ENCODE data around the gene TEKTIP1.
A peak's percentile ranks its signal among the peaks of the same experiment; 100 is the strongest.

TEKTIP1 gene

GRCh38 chr19:3521104-3521445 lies 17.9 kb upstream of the TEKTIP1 start:
- peak overlapping the region; percentile 70 for H2AK5ac ChIP-seq (ENCODE audit: low read depth, low read length)
- H3K14ac ChIP-seq (ENCODE audit: low read length): no peak overlapping the region
- peaks cover 26 to 85% of the 10 kb centered on the region in 2 donors for H3K36me3 ChIP-seq (replicated peaks in 1 of 2; ENCODE audit: control insufficient read depth in 2 of 2, insufficient read depth in 2 of 2, low read length in 2 of 2)
- H4K8ac ChIP-seq (ENCODE audit: low read depth, low read length): peak overlapping the region; percentile 43
- H2BK15ac ChIP-seq (ENCODE audit: low read length): no peak overlapping the region
- H4K91ac ChIP-seq (ENCODE audit: low read depth, low read length, poor library complexity): no peak overlapping the region
- no peak overlapping the region for H2BK120ac ChIP-seq (ENCODE audit: low read depth, low read length)
- H3K18ac ChIP-seq (ENCODE audit: low read length): no peak overlapping the region
- H3K4me1 ChIP-seq (ENCODE audit: control insufficient read depth in 2 of 2, insufficient read depth in 1 of 2, low read depth in 1 of 2, low read length in 2 of 2): no peaks in the 10 kb centered on the region
- H3K9ac ChIP-seq (ENCODE audit: low read depth, low read length, poor library complexity): no peak overlapping the region
- H3K4me2 ChIP-seq (ENCODE audit: insufficient read depth, low read length, poor library complexity, severe bottlenecking): no peak overlapping the region
- peaks cover 0 to 2% (median 0%) of the 10 kb centered on the region in 3 experiments for H3K27me3 ChIP-seq (ENCODE audit: control insufficient read depth in 3 of 3, insufficient read depth in 3 of 3, low read depth in 1 of 3, low read length in 3 of 3)
- peaks cover 44% of the 10 kb centered on the region for H3K79me1 ChIP-seq (ENCODE audit: low read depth, low read length)
- no peaks in the 10 kb centered on the region for H3K9me3 ChIP-seq (replicated peaks in 1 of 2; ENCODE audit: control insufficient read depth in 2 of 2, insufficient read depth in 1 of 2, low read depth in 1 of 2, low read length in 2 of 2)
- no peak overlapping the region for H3K4me3 ChIP-seq (ENCODE audit: low read length in 2 of 2)
- no peak overlapping the region for H3K4ac ChIP-seq (ENCODE audit: low read length)
- no peak overlapping the region for H2AFZ ChIP-seq (ENCODE audit: low read length)
- no CpG with 5 or more reads among the region's 7 CpGs for WGBS, 2 donors (ENCODE audit: extremely low coverage in 2 of 2, insufficient read length in 2 of 2, insufficient replicate concordance in 1 of 2)
- H3K23ac ChIP-seq (ENCODE audit: low read depth, low read length, poor library complexity): peak overlapping the region; percentile 96
- no peak overlapping the region for H3K27ac ChIP-seq (replicated peaks; ENCODE audit: low read length)
- H2BK12ac ChIP-seq (ENCODE audit: low read length): no peak overlapping the region
- DNase-seq (ENCODE audit: low spot score): no peak
- no peak overlapping the region for H2BK5ac ChIP-seq (ENCODE audit: low read length)

- Histone ChIP-seq H2AFZ (ENCODE audit: low read length) (no peak overlapping the region), H2BK5ac (ENCODE audit: low read length) (peak overlapping the region; percentile 60), H2AK5ac (ENCODE audit: low read depth, low read length) (no peak overlapping the region), H3K27ac (replicated peaks; ENCODE audit: low read length) (no peak overlapping the region), H3K27me3 (ENCODE audit: control insufficient read depth in 3 of 3, insufficient read depth in 3 of 3, low read depth in 1 of 3, low read length in 3 of 3) (peaks cover 0 to 2% (median 0%) of the 10 kb centered on the region in 3 experiments), H2BK12ac (ENCODE audit: low read length) (no peak overlapping the region), H3K4me3 (ENCODE audit: low read length in 2 of 2) (no peak overlapping the region), H3K4me2 (ENCODE audit: insufficient read depth, low read length, poor library complexity, severe bottlenecking) (no peak overlapping the region), H3K4ac (ENCODE audit: low read length) (no peak overlapping the region), H3K18ac (ENCODE audit: low read length) (no peak overlapping the region), H4K8ac (ENCODE audit: low read depth, low read length) (no peak overlapping the region), H2BK120ac (ENCODE audit: low read depth, low read length) (no peak overlapping the region), H3K14ac (ENCODE audit: low read length) (peak overlapping the region; percentile 71), H2BK15ac (ENCODE audit: low read length) (no peak overlapping the region), H3K36me3 (replicated peaks in 1 of 2; ENCODE audit: control insufficient read depth in 2 of 2, insufficient read depth in 2 of 2, low read length in 2 of 2) (peaks cover 36 to 91% of the 10 kb centered on the region in 2 donors), H3K79me1 (ENCODE audit: low read depth, low read length) (peaks cover 39% of the 10 kb centered on the region), H3K4me1 (ENCODE audit: control insufficient read depth in 2 of 2, insufficient read depth in 1 of 2, low read depth in 1 of 2, low read length in 2 of 2) (no peaks in the 10 kb centered on the region), H3K9me3 (replicated peaks in 1 of 2; ENCODE audit: control insufficient read depth in 2 of 2, insufficient read depth in 1 of 2, low read depth in 1 of 2, low read length in 2 of 2) (no peaks in the 10 kb centered on the region), H3K23ac (ENCODE audit: low read depth, low read length, poor library complexity) (peak overlapping the region; percentile 73), H4K91ac (ENCODE audit: low read depth, low read length, poor library complexity) (no peak overlapping the region), H3K9ac (ENCODE audit: low read depth, low read length, poor library complexity) (peak overlapping the region; percentile 60)
- WGBS, 2 donors (ENCODE audit: extremely low coverage in 2 of 2, insufficient read length in 2 of 2, insufficient replicate concordance in 1 of 2): no CpG with 5 or more reads among the region's 40 CpGs
- no peak for DNase-seq (ENCODE audit: low spot score)
These were observed 16.3 kb upstream of the TEKTIP1 start for GRCh38 chr19:3522421-3523360.

- no peak overlapping the region for H2BK15ac ChIP-seq (ENCODE audit: low read length)
- peaks cover 36 to 95% of the 10 kb centered on the region in 2 donors for H3K36me3 ChIP-seq (replicated peaks in 1 of 2; ENCODE audit: control insufficient read depth in 2 of 2, insufficient read depth in 2 of 2, low read length in 2 of 2)
- H2AFZ ChIP-seq (ENCODE audit: low read length): no peak overlapping the region
- peaks cover 0 to 2% (median 0%) of the 10 kb centered on the region in 3 experiments for H3K27me3 ChIP-seq (ENCODE audit: control insufficient read depth in 3 of 3, insufficient read depth in 3 of 3, low read depth in 1 of 3, low read length in 3 of 3)
- no peak overlapping the region for H3K4ac ChIP-seq (ENCODE audit: low read length)
- no peak overlapping the region for H3K9ac ChIP-seq (ENCODE audit: low read depth, low read length, poor library complexity)
- no CpG with 5 or more reads among the region's 21 CpGs for whole genome bisulfite sequencing, 2 donors (ENCODE audit: extremely low coverage in 2 of 2, insufficient read length in 2 of 2, insufficient replicate concordance in 1 of 2)
- H2AK5ac ChIP-seq (ENCODE audit: low read depth, low read length): no peak overlapping the region
- H3K4me3 ChIP-seq (ENCODE audit: low read length in 2 of 2): no peak overlapping the region
- no peak overlapping the region for H3K27ac ChIP-seq (replicated peaks; ENCODE audit: low read length)
- no peaks in the 10 kb centered on the region for H3K4me1 ChIP-seq (ENCODE audit: control insufficient read depth in 2 of 2, insufficient read depth in 1 of 2, low read depth in 1 of 2, low read length in 2 of 2)
- no peak overlapping the region for H4K91ac ChIP-seq (ENCODE audit: low read depth, low read length, poor library complexity)
- DNase-seq (ENCODE audit: low spot score): no peak
- H3K23ac ChIP-seq (ENCODE audit: low read depth, low read length, poor library complexity): peak overlapping the region; percentile 73
- no peak overlapping the region for H3K4me2 ChIP-seq (ENCODE audit: insufficient read depth, low read length, poor library complexity, severe bottlenecking)
- no peak overlapping the region for H3K18ac ChIP-seq (ENCODE audit: low read length)
- no peak overlapping the region for H4K8ac ChIP-seq (ENCODE audit: low read depth, low read length)
- H3K14ac ChIP-seq (ENCODE audit: low read length): no peak overlapping the region
- no peak overlapping the region for H2BK12ac ChIP-seq (ENCODE audit: low read length)
- peak overlapping the region; percentile 24 for H2BK5ac ChIP-seq (ENCODE audit: low read length)
- H3K79me1 ChIP-seq (ENCODE audit: low read depth, low read length): peaks cover 37% of the 10 kb centered on the region
- H2BK120ac ChIP-seq (ENCODE audit: low read depth, low read length): no peak overlapping the region
- no peaks in the 10 kb centered on the region for H3K9me3 ChIP-seq (replicated peaks in 1 of 2; ENCODE audit: control insufficient read depth in 2 of 2, insufficient read depth in 1 of 2, low read depth in 1 of 2, low read length in 2 of 2)
These were observed 15.5 kb upstream of the TEKTIP1 start for GRCh38 chr19:3523361-3524077.

All from neuronal stem cell (in vitro differentiated cells).